HEK293 (cell line): Measurements from ENCODE around the gene FRMD5.
A peak's percentile ranks its signal among the peaks of the same experiment; 100 is the strongest.

Experiments
- CTCF ChIA-PET: fragments of 350-600 bp; formaldehyde crosslinking; extraction: SDS; loops from one replicate; lab custom pipeline; 2021; ENCODE audit warnings: antibody characterized with exemption; lab: Yijun Ruan, JAX
- POLR2A ChIA-PET: fragments of 300-600 bp; formaldehyde crosslinking; extraction: SDS; loops from one replicate; lab custom pipeline; 2020; ENCODE audit warnings: antibody characterized with exemption, inconsistent platforms; lab: Yijun Ruan, JAX
- H3K27ac ChIP-seq: fragments of 200-500 bp; sonication (Bioruptor generic); 2 replicates; pipeline ENCODE4 v1.5.1; 2014; ENCODE audit warnings: low read depth, low read length, control low read depth, inconsistent platforms; ENCODE audit errors: extremely low read depth
- H3K36me3 ChIP-seq, 2 experiments: fragments of 200-500 bp in 1 of 2; sonication (Bioruptor generic) in 1 of 2; 1 replicate in 1 of 2; 2 replicates in 1 of 2; pipeline ENCODE4 v1.5.1; 2014 to 2017; ENCODE audit warnings: inconsistent platforms in 2 of 2, low read length in 2 of 2; ENCODE audit not compliant: control insufficient read depth in 2 of 2, insufficient read depth in 1 of 2
- H3K4me1 ChIP-seq: fragments of 200-500 bp; sonication (Bioruptor generic); 2 replicates; pipeline ENCODE4 v1.5.1; 2014; ENCODE audit warnings: mild to moderate bottlenecking, low read length, inconsistent platforms; ENCODE audit not compliant: control insufficient read depth, insufficient read depth
- H3K4me3 ChIP-seq: 2 replicates; pipeline ENCODE4 v1.5.1; 2011; ENCODE audit warnings: low read depth, mild to moderate bottlenecking, control low read depth, low read length, moderate library complexity
- H3K9me3 ChIP-seq: fragments of 200-500 bp; sonication (Bioruptor generic); 2 replicates; pipeline ENCODE4 v1.5.1; 2014; ENCODE audit warnings: low read depth, low read length, inconsistent platforms; ENCODE audit not compliant: control insufficient read depth, insufficient read depth
- BCL11B ChIP-seq: fragments of 450-650 bp; formaldehyde crosslinking; IDR thresholded peaks from 2 replicates; pipeline ENCODE4 v1.5.1; 2016; ENCODE audit warnings: low read depth, missing biosample characterization, missing genetic modification characterization
- GLIS2 ChIP-seq: fragments of 450-650 bp; formaldehyde crosslinking; IDR thresholded peaks from 2 replicates; pipeline ENCODE4 v1.5.1; 2016; ENCODE audit warnings: missing biosample characterization, missing genetic modification characterization
- OSR2 ChIP-seq: fragments of 450-650 bp; formaldehyde crosslinking; IDR thresholded peaks from 2 replicates; pipeline ENCODE4 v1.5.1; 2016; ENCODE audit warnings: missing biosample characterization, missing genetic modification characterization
- PRDM2 ChIP-seq: fragments of 450-650 bp; formaldehyde crosslinking; IDR thresholded peaks from 2 replicates; pipeline ENCODE4 v1.5.1; 2016; ENCODE audit warnings: missing biosample characterization, missing genetic modification characterization, borderline replicate concordance
- ZNF174 ChIP-seq: fragments of 450-650 bp; formaldehyde crosslinking; IDR thresholded peaks from 2 replicates; pipeline ENCODE4 v1.5.0; 2017; ENCODE audit warnings: missing biosample characterization, mild to moderate bottlenecking, missing genetic modification characterization
- ZNF239 ChIP-seq: fragments of 450-650 bp; formaldehyde crosslinking; IDR thresholded peaks from 2 replicates; pipeline ENCODE4 v1.5.1; 2016; ENCODE audit warnings: missing biosample characterization, missing genetic modification characterization
- ZNF433 ChIP-seq: fragments of 450-650 bp; formaldehyde crosslinking; IDR thresholded peaks from 2 replicates; pipeline ENCODE4 v1.5.1; 2016; ENCODE audit warnings: missing biosample characterization, missing genetic modification characterization, low read depth
- ZNF513 ChIP-seq: fragments of 450-650 bp; IDR thresholded peaks from 2 replicates; pipeline ENCODE4 v1.5.1; 2018; ENCODE audit warnings: missing biosample characterization, missing genetic modification characterization
- ZNF558 ChIP-seq: fragments of 450-650 bp; formaldehyde crosslinking; IDR thresholded peaks from 2 replicates; pipeline ENCODE4 v1.5.1; 2016; ENCODE audit warnings: missing biosample characterization, missing genetic modification characterization
- ZNF585B ChIP-seq: fragments of 450-650 bp; formaldehyde crosslinking; IDR thresholded peaks from 2 replicates; pipeline ENCODE4 v1.5.1; 2016; ENCODE audit warnings: missing biosample characterization, missing genetic modification characterization
- ZNF600 ChIP-seq: fragments of 450-650 bp; formaldehyde crosslinking; IDR thresholded peaks from 2 replicates; pipeline ENCODE4 v1.5.1; 2016; ENCODE audit warnings: missing biosample characterization, missing genetic modification characterization
- ZNF623 ChIP-seq: fragments of 450-650 bp; formaldehyde crosslinking; IDR thresholded peaks from 2 replicates; pipeline ENCODE4 v1.5.1; 2016; ENCODE audit warnings: missing biosample characterization, missing genetic modification characterization
- ZNF629 ChIP-seq: fragments of 450-650 bp; formaldehyde crosslinking; IDR thresholded peaks from 2 replicates; pipeline ENCODE4 v1.5.1; 2017; ENCODE audit warnings: missing biosample characterization, missing genetic modification characterization
- ZNF707 ChIP-seq: fragments of 450-650 bp; formaldehyde crosslinking; IDR thresholded peaks from 2 replicates; pipeline ENCODE4 v1.5.1; 2016; ENCODE audit warnings: missing biosample characterization, missing genetic modification characterization
- TF ChIP-seq, protein P1 (sequence below): fragments of 450-650 bp; formaldehyde crosslinking; IDR thresholded peaks from 2 replicates; pipeline ENCODE4 v1.5.1; 2016; ENCODE audit warnings: missing biosample characterization, missing genetic modification characterization, low read depth
- TF ChIP-seq, protein P2 (sequence below): fragments of 450-650 bp; formaldehyde crosslinking; IDR thresholded peaks from 2 replicates; pipeline ENCODE4 v1.5.1; 2016; ENCODE audit warnings: missing biosample characterization, missing genetic modification characterization
- TF ChIP-seq, protein P3 (sequence below): fragments of 450-650 bp; formaldehyde crosslinking; IDR thresholded peaks from 2 replicates; pipeline ENCODE4 v1.5.1; 2016; ENCODE audit warnings: missing biosample characterization, missing genetic modification characterization

FRMD5 gene

DNA sequence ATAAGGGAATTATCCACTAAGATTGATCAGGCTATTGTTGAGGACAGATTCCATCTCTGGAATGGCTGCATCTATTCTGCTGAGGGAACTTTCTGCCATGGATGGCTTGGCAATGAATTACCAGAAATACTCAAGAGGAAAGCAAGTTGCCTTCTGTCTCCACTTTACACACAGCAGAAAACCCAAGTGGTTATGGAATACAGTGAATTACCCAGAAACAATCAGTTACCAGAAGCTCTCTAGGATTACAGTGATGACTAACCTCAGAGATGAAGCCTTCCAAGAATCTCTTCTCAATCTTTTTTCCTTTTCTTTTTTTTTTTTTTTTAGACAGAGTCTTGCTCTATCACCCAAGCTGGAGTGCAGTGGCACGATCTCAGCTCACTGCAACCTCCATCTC, 185.0 kb downstream of the FRMD5 start (continued):
- TF ChIP-seq, protein P1, sequence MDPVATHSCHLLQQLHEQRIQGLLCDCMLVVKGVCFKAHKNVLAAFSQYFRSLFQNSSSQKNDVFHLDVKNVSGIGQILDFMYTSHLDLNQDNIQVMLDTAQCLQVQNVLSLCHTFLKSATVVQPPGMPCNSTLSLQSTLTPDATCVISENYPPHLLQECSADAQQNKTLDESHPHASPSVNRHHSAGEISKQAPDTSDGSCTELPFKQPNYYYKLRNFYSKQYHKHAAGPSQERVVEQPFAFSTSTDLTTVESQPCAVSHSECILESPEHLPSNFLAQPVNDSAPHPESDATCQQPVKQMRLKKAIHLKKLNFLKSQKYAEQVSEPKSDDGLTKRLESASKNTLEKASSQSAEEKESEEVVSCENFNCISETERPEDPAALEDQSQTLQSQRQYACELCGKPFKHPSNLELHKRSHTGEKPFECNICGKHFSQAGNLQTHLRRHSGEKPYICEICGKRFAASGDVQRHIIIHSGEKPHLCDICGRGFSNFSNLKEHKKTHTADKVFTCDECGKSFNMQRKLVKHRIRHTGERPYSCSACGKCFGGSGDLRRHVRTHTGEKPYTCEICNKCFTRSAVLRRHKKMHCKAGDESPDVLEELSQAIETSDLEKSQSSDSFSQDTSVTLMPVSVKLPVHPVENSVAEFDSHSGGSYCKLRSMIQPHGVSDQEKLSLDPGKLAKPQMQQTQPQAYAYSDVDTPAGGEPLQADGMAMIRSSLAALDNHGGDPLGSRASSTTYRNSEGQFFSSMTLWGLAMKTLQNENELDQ = no peak
- TF ChIP-seq ZNF707 (tag by site-specific recombination) (no peak), ZNF600 (tag by site-specific recombination) (peak; percentile 81; the same call in 1 of the 2 replicates), BCL11B (no peak), ZNF585B (no peak), OSR2 (tag by site-specific recombination) (0 out of 2 replicates have a peak, but pooled peaks have one; percentile 18)
- TF ChIP-seq, protein P2, sequence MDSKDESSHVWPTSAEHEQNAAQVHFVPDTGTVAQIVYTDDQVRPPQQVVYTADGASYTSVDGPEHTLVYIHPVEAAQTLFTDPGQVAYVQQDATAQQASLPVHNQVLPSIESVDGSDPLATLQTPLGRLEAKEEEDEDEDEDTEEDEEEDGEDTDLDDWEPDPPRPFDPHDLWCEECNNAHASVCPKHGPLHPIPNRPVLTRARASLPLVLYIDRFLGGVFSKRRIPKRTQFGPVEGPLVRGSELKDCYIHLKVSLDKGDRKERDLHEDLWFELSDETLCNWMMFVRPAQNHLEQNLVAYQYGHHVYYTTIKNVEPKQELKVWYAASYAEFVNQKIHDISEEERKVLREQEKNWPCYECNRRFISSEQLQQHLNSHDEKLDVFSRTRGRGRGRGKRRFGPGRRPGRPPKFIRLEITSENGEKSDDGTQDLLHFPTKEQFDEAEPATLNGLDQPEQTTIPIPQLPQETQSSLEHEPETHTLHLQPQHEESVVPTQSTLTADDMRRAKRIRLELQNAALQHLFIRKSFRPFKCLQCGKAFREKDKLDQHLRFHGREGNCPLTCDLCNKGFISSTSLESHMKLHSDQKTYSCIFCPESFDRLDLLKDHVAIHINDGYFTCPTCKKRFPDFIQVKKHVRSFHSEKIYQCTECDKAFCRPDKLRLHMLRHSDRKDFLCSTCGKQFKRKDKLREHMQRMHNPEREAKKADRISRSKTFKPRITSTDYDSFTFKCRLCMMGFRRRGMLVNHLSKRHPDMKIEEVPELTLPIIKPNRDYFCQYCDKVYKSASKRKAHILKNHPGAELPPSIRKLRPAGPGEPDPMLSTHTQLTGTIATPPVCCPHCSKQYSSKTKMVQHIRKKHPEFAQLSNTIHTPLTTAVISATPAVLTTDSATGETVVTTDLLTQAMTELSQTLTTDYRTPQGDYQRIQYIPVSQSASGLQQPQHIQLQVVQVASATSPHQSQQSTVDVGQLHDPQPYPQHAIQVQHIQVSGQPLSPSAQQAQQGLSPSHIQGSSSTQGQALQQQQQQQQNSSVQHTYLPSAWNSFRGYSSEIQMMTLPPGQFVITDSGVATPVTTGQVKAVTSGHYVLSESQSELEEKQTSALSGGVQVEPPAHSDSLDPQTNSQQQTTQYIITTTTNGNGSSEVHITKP (tag by site-specific recombination) = no peak
- TF ChIP-seq, protein P3, sequence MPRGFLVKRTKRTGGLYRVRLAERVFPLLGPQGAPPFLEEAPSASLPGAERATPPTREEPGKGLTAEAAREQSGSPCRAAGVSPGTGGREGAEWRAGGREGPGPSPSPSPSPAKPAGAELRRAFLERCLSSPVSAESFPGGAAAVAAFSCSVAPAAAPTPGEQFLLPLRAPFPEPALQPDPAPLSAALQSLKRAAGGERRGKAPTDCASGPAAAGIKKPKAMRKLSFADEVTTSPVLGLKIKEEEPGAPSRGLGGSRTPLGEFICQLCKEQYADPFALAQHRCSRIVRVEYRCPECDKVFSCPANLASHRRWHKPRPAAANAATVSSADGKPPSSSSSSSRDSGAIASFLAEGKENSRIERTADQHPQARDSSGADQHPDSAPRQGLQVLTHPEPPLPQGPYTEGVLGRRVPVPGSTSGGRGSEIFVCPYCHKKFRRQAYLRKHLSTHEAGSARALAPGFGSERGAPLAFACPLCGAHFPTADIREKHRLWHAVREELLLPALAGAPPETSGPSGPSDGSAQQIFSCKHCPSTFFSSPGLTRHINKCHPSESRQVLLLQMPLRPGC (tag by site-specific recombination) = no peak

DNA sequence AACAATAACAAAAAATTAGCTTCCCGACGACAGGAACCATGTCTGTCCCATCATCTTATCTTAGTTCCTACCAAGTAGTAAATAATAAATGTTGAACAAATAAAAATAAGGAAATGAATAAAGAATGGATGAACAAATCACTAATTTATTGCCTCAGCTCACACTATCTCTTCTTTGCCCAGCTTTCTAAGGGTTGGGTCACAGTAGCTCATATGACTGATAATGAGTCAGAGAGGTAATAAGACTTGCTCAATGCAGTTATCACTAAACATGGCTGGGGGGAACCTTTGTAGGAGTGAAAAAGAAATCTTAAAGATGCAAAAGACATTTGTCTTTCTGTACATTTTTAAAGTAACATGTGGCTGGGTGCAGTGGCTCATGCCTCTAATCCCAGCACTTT, 186.0 kb downstream of the FRMD5 start:
- Histone ChIP-seq H3K27ac (no peak overlapping the region), H3K4me3 (no peak overlapping the region), H3K9me3 (no peaks in the 10 kb centered on the region), H3K4me1 (peaks cover 3% of the 10 kb centered on the region; the same call in 1 of the 2 replicates), H3K36me3 (no peaks in the 10 kb centered on the region)
- POLR2A ChIA-PET = no interaction called here
- CTCF ChIA-PET = interaction anchor here (0.6 to 1.2 kb wide), 3 partner anchors 18 to 457 kb away, joined by 3 to 4 read pairs (median 4); no protein-coding TSS in a partner anchor
- TF ChIP-seq ZNF513 (tag by site-specific recombination) (no peak), ZNF629 (tag by site-specific recombination) (0 out of 2 replicates have a peak, but pooled peaks have one; percentile 10), ZNF433 (no peak), OSR2 (tag by site-specific recombination) (peak; percentile 21; the same call in 1 of the 2 replicates), ZNF558 (tag by site-specific recombination) (no peak), ZNF239 (tag by site-specific recombination) (no peak), GLIS2 (tag by site-specific recombination) (no peak), PRDM2 (tag by site-specific recombination) (no peak), ZNF623 (tag by site-specific recombination) (no peak), ZNF174 (tag by site-specific recombination) (no peak)
- TF ChIP-seq, protein P2 (tag by site-specific recombination) = 0 out of 2 replicates have a peak, but pooled peaks have one; percentile 20
